ENCODE measurements around the gene HAGHL.
A peak's percentile ranks its signal among the peaks of the same experiment; 100 is the strongest.
"Not testable (repeated sequence)": the region's sequence is repeated elsewhere in the genome, so short reads cannot be mapped to it uniquely, and the experiment has no call there.

Gene HAGHL

GRCh38 chr16:687499-687898 lies 39.4 kb upstream of the HAGHL start:
- DNase-seq (ENCODE audit: low read depth in 2 of 2), result no peak

GRCh38 chr16:689175-689897 lies 37.6 kb upstream of the HAGHL start:
- no peak for DNase-seq (ENCODE audit: low read depth in 2 of 2)

- not testable (repeated sequence) for DNase-seq (ENCODE audit: low read depth in 2 of 2)
These were observed 35.7 kb upstream of the HAGHL start for GRCh38 chr16:691242-691641.

GRCh38 chr16:692356-693108 lies 34.4 kb upstream of the HAGHL start:
- DNase-seq (ENCODE audit: low read depth in 2 of 2), result no peak

GRCh38 chr16:693364-693763 lies 33.5 kb upstream of the HAGHL start:
- DNase-seq (ENCODE audit: low read depth in 2 of 2), result no peak

- DNase-seq (ENCODE audit: low read depth in 2 of 2), result no peak
These were observed 33.1 kb upstream of the HAGHL start for GRCh38 chr16:693766-694165.

GRCh38 chr16:694187-694862 lies 32.6 kb upstream of the HAGHL start:
- DNase-seq (ENCODE audit: low read depth in 2 of 2), result no peak

- no peak for DNase-seq (ENCODE audit: low read depth in 2 of 2)
These were observed 32.0 kb upstream of the HAGHL start for GRCh38 chr16:694863-695354.

- peak; percentile 29 to 42 for DNase-seq (ENCODE audit: low read depth in 2 of 2)
These were observed 31.4 kb upstream of the HAGHL start for GRCh38 chr16:695355-696089.

- DNase-seq (ENCODE audit: low read depth in 2 of 2), result no peak
These were observed 27.8 kb upstream of the HAGHL start for GRCh38 chr16:698911-699671.

- DNase-seq (ENCODE audit: low read depth in 2 of 2), result no peak
These were observed 26.0 kb upstream of the HAGHL start for GRCh38 chr16:700684-701584.

GRCh38 chr16:702341-702740 lies 24.6 kb upstream of the HAGHL start:
- DNase-seq (ENCODE audit: low read depth in 2 of 2), result no peak

GRCh38 chr16:703406-703805 lies 23.5 kb upstream of the HAGHL start:
- DNase-seq (ENCODE audit: low read depth in 2 of 2), result no peak

- no peak for DNase-seq (ENCODE audit: low read depth in 2 of 2)
These were observed 22.9 kb upstream of the HAGHL start for GRCh38 chr16:704047-704446.

GRCh38 chr16:704552-705380 lies 22.1 kb upstream of the HAGHL start:
- DNase-seq (ENCODE audit: low read depth in 2 of 2), result no peak

- DNase-seq (ENCODE audit: low read depth in 2 of 2), result no peak
These were observed 21.3 kb upstream of the HAGHL start, which contains the start of gene FBXL16 for GRCh38 chr16:705431-706188. TSS of gene FBXL16 (minus strand) at chr16:705801. CDS start at chr16:697405, 8,396 bp downstream.

- no peak for DNase-seq (ENCODE audit: low read depth in 2 of 2)
These were observed 20.5 kb upstream of the HAGHL start for GRCh38 chr16:706189-707061.

Measured in stimulated activated CD8-positive, alpha-beta memory T cell treated with anti-CD3 and anti-CD28 coated beads, Interleukin-2, amount 100 ng/mL, for 1 hour (primary cell).